ENCODE measurements around the gene GIPC2. TPM values are rescaled to one million over a fixed set of nuclear protein-coding genes. Genes with fewer than 3 reads are reported as not detected.
A peak's percentile ranks its signal among the peaks of the same experiment; 100 is the strongest.
"Not testable (repeated sequence)": the region's sequence is repeated elsewhere in the genome, so short reads cannot be mapped to it uniquely, and the experiment has no call there.

Gene GIPC2, protein sequence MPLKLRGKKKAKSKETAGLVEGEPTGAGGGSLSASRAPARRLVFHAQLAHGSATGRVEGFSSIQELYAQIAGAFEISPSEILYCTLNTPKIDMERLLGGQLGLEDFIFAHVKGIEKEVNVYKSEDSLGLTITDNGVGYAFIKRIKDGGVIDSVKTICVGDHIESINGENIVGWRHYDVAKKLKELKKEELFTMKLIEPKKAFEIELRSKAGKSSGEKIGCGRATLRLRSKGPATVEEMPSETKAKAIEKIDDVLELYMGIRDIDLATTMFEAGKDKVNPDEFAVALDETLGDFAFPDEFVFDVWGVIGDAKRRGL
- 10 to 100 TPM in 1 of 4 donors, 1 to 10 TPM in 3; 3.0 to 12.3 (median 6.4) TPM for total RNA-seq

DNA sequence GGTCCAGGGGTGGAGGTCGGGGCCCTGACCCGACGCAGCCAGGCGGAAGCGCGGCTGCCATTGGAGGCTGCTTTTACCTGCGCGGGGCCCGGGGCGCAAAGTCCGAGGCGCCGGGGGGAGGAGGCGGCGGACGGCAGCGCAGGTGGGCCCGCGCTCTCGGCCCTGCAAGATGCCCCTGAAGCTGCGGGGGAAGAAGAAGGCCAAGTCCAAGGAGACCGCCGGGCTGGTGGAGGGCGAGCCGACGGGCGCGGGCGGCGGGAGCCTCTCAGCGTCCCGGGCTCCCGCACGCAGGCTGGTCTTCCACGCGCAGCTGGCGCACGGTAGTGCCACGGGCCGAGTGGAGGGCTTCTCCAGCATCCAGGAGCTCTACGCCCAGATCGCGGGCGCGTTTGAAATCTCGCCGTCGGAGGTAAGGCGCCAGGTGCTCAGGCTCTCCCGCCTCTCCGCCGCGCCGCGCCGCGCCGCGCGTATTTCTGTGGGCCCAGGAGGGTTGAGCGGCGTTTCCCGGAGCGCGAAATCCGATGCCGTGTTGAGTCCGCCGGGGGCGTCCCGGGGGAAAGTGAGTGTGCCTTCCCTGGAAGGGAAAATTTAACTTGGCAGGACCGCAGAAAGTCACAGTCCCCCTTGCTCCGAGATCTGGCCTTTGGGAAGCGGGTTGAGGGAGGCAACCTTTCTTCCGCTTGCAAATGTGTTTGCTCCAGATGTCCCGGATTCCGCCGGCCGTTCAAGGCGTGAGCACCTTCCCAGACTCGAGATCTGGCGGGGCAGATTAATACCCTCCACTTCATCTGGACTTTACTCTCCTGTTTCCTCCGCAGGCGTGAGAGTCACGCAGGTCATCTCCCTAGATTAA, at the start of gene GIPC2:
Gene GIPC2, plus strand, starts transcription at position 41 of the 853 bp plus-strand sequence. Its CDS starts 129 bp downstream, at position 170.
- WGBS, 2 donors = 4% methylated on average over 53 to 65 of the region's 85 CpGs
- no peak for DNase-seq (ENCODE audit: low spot score in 2 of 2)
- peak within 1 kb of the TSS; percentile 39 for H3K4me3 ChIP-seq (ENCODE audit: low read depth, poor library complexity, severe bottlenecking)
- TF ChIP-seq CTCF (IDR thresholded peaks at IDR 0.05) (no peak), POLR2A (IDR thresholded peaks at IDR 0.05) (no peak)
- intact Hi-C loops (cut with DNase I; ENCODE audit: low total_unique reads) = no loop called here

DNA sequence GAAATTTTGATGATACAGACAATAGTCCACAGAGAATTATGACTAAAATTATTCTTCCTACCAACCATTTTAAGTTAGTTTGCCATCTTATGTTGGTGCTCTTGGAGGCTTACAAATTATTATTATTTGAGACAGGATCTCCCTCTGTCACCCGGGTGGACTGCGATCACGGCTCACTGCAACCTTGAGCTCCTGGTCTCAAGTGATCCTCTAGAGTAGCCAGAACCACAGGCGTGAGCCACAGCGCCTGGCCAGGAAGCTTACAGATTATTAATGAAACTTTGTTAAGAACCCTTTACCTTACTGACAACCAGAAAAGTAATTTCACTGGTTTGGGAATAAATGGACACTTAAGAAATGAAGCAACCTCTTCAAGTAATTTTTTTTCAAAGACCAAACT, 49.0 kb upstream of the GIPC2 start:
- no peak overlapping the region for H3K4me3 ChIP-seq (ENCODE audit: low read depth, poor library complexity, severe bottlenecking)
- no peak for DNase-seq (ENCODE audit: low spot score in 2 of 2)
- 97% methylated on average over 5 of the region's 5 CpGs for WGBS, 2 donors
- intact Hi-C loops (cut with DNase I; ENCODE audit: low total_unique reads) = no loop called here
- TF ChIP-seq POLR2A (IDR thresholded peaks at IDR 0.05) (no peak), CTCF (IDR thresholded peaks at IDR 0.05) (no peak)

DNA sequence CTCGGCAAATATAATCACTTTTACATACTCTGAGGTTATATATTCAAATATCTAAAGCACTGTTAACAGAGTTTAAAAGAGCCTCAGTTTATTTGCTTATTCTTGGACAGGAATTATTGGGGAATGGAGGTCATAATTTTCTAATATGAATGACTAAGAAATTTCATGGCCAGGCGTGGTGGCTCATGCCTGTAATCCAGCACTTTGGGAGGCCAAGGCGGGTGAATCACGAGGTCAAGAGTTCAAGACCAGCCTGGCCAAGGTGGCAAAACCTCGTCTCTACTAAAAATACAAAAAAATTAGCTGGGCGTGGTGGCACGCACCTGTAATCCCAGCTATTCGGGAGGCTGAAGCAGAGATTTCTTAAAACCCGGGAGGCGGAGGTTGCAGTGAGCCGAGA, 45.2 kb upstream of the GIPC2 start:
- intact Hi-C loops (cut with DNase I; ENCODE audit: low total_unique reads) = not testable (repeated sequence)
- 89 to 90% methylated on average over 11 of the region's 11 CpGs for WGBS, 2 donors

DNA sequence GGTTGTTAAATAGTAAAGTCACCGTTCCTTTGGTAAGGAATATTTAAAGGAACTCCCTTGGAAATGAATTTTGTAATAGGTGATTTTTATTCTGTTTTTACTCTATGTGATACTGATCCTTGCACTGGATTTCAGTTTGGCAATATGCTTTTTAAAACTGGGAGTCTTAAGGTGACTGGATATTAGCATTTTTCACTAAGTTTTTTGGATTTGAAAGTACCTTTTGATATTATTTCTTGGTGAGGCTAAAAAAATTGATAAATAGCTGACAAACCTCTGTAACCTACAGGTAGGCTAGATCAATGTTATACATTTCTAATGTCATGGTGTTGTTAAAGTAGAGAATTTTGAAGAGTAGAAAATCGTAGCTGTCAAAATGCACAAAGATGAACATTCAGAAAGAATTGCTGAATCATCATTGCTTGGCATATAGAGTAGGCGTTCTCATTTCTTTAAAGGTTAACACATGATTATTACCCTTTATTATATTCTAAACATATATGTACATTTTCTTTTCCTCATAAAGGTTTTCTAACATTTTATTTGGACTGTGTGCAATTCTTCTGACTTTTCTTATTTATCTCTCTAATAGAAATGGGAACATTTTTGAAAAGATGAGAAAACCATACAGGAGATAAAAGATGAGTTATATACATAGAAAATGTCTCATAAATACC, 42.6 kb upstream of the GIPC2 start:
- WGBS, 2 donors = 23 to 33% methylated on average over 3 of the region's 3 CpGs
- no peak for DNase-seq (ENCODE audit: low spot score in 2 of 2)
- H3K4me3 ChIP-seq (ENCODE audit: low read depth, poor library complexity, severe bottlenecking) = no peak overlapping the region
- intact Hi-C loops (cut with DNase I; ENCODE audit: low total_unique reads) = no loop called here
- no peak for TF ChIP-seq POLR2A (IDR thresholded peaks at IDR 0.05)
- no peak for TF ChIP-seq CTCF (IDR thresholded peaks at IDR 0.05)

More for the DNA sequence above, 45.2 kb upstream of the GIPC2 start:
- not testable (repeated sequence) for H3K4me3 ChIP-seq (ENCODE audit: low read depth, poor library complexity, severe bottlenecking); DNase-seq (ENCODE audit: low spot score in 2 of 2)

GRCh38 chr1:78003882-78004718, 41.7 kb upstream of the GIPC2 start:
- intact Hi-C loops (cut with DNase I; ENCODE audit: low total_unique reads) = no loop called here
- no peak for TF ChIP-seq CTCF (IDR thresholded peaks at IDR 0.05)
- no peak for TF ChIP-seq POLR2A (IDR thresholded peaks at IDR 0.05)
- peak in 1 of 2 donors; percentile 30 for DNase-seq (ENCODE audit: low spot score in 2 of 2)

More at GRCh38 chr1:78003882-78004718, 41.7 kb upstream of the GIPC2 start:
- H3K4me3 ChIP-seq (ENCODE audit: low read depth, poor library complexity, severe bottlenecking) = no peak overlapping the region
- 3 to 5% methylated on average over 8 of the region's 8 CpGs for WGBS, 2 donors

Data from lower leg skin (tissue), 4 donors.